Raji (cell line): ENCODE measurements around the gene SLC24A3.

Source experiments
- POLR2A ChIP-seq: IDR thresholded peaks from 2 replicates; pipeline ENCODE4 v1.6.1; 2011; ENCODE audit warnings: low read depth, low read length, control low read depth; ENCODE audit not compliant: insufficient read depth

The SLC24A3 gene

GRCh38 chr20:19374216-19374615 lies 161.8 kb downstream of the SLC24A3 start:
- no peak for TF ChIP-seq POLR2A

DNA sequence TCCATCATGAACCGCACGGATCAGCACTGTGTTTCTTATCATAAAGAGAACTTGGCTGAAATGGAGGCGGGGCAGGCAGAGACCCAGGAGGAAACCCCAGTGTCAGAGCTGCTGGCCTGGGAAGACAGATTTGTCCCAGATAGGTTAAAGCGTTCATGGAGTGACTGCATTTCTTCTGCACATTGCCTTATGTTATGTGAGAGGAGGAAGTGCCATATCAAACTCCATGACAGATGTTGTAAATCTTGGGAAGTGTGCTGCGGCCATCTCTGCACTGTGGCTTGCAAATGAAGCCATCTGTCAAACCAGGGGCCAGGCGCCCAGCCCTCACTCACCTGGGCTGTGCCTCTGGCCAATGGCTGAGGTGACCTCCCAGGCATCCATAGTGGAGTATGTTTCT lies 163.0 kb downstream of the SLC24A3 start:
- no peak for TF ChIP-seq POLR2A

DNA sequence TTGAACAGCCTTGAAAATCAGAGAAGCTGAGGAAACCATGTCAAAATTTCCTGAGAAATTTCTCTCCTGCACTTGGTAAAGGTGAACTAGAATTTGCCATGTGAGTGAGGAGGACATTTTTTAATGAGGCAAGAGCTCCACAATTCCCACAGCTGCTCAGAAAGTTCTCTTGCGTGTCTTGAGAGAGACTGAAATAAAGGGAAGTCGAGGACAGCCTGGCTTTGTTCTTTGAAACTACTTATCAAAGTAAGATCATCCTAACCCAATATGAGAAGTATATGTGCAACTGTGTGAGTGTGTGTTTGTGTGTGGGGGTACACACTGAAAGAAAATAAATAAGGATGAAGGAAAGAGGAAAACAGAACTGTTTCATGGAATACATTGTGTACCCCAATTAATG lies 163.4 kb downstream of the SLC24A3 start:
- TF ChIP-seq POLR2A: no peak

GRCh38 chr20:19376451-19377229 lies 164.2 kb downstream of the SLC24A3 start:
- TF ChIP-seq POLR2A: no peak

- no peak for TF ChIP-seq POLR2A
Observed at GRCh38 chr20:19378058-19378457, 165.6 kb downstream of the SLC24A3 start.

DNA sequence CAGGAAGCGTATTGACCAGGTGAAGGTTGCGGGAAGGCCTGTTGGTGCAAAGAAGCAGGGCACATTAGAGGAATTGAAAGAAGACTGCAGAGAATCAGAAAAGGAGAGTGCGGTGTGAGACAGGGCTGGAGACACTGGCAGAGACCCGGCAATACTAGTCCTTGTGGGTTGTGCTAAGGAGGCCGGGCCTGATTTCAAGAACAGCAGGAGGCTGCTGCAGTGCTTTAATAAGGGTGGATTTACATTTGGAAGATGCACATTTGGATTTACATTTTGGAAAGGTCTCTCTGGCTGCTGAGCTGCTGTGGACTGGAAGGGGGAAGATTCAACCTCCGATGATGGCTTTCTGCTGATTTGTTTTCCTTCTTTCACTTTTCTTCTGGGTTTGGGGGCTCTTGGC lies 167.8 kb downstream of the SLC24A3 start:
- TF ChIP-seq POLR2A: no peak

- TF ChIP-seq POLR2A: no peak
Observed at GRCh38 chr20:19381947-19382346, 169.5 kb downstream of the SLC24A3 start.

DNA sequence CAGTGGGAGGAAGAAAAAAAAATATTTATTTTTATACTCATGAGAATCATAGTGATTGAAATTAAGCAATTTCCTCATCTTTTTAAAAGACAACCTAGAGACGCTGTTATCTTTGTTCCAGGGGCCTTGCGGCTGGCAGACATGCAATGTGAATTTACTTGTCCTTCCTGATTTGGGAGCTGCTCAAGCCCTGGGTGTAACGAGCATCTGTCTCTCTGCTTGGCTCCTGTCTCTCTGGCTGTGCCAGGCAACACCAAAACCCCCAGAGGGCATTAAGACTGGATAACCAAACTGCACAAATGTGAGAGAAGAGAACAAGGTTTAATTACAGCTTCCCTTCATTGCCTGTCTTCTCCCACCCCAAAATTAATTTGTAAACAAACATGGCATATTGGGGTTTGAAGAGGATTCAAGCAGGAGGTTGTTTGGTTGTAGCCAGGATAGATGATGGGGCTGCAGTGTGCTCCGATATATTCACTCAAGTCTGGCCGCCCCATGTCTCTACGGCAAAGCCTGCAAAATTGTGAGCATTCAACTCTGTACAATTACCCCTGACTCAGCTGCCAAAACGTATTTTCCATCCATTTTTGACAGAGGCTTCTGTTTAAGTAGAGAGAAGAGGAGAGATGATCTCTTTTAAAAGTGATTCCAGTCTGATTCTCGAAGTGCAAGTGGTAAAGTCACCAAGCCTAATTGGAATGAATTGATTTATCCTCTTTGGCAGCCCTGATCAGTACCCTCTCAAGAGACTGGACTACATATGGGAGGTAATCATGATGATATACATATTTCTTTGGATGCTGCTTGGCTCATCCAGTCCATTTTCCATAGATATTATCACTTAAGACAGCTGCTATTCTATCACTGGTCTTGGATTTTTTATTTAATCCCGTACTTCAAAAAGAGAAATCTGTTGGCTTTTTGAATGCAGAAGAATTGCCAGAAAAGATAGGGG lies 170.2 kb downstream of the SLC24A3 start:
- TF ChIP-seq POLR2A: no peak

GRCh38 chr20:19384940-19385339 lies 172.5 kb downstream of the SLC24A3 start:
- TF ChIP-seq POLR2A: no peak

GRCh38 chr20:19387251-19387650 lies 174.8 kb downstream of the SLC24A3 start:
- TF ChIP-seq POLR2A: no peak

DNA sequence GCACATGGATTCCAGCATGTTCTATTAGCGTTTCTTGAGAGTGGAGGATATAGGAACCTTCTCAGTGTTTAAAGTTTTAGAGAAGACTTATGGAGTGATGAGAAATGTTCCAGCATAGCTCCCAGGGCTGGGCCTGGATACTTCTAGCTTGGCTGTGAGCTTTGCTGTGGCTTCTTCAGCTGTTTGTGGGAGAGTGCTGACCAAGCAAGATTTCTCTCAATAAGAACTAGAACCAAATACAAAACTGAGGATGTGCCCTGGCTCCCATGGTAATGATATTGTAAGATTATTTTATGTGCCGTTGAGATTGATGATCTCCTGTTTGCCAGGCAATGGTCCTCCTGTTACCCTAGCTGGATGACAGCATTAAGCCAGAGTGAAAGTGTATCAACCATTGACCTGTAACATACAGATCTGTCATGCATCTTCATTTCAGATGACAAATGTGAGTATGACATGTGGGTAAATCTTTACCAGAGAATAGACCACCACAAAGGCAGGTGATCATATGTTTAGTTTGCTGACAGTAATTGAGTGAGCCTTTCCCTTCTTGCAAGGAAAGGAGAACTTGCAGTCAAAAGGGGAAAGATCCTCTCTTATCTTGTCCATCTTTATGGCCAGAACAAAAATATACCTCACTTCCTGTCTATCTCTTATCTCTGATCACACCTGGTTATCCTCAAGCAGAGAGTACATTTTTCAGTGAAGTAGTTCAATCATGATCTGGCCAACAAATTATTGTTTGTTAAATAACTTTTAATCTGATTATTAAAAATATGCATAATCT lies 180.1 kb downstream of the SLC24A3 start:
- no peak for TF ChIP-seq POLR2A

- TF ChIP-seq POLR2A: no peak
Observed at GRCh38 chr20:19396460-19397081, 184.1 kb downstream of the SLC24A3 start.

- TF ChIP-seq POLR2A: no peak
Observed at GRCh38 chr20:19397226-19397625, 184.8 kb downstream of the SLC24A3 start.

DNA sequence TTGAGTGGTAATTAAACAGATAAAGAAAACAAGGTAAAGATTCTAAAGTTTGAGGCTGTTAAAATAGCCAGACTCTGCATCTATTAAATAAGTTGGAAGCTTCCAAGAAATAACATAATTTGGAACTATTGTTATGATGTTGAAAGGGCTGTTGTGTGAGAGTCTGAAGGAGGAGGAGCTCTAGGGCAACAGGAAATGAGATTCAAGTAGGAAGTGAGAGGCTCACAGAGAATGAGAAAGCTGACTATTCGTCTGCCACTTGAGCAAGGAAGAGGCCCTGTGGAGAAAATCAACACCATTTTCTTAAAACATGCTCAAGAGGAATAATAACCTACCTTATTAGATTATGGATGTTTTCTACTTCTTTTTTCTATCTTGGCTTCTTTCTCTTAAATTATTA lies 185.2 kb downstream of the SLC24A3 start:
- TF ChIP-seq POLR2A: no peak

- no peak for TF ChIP-seq POLR2A
Observed at GRCh38 chr20:19401096-19401495, 188.7 kb downstream of the SLC24A3 start.

DNA sequence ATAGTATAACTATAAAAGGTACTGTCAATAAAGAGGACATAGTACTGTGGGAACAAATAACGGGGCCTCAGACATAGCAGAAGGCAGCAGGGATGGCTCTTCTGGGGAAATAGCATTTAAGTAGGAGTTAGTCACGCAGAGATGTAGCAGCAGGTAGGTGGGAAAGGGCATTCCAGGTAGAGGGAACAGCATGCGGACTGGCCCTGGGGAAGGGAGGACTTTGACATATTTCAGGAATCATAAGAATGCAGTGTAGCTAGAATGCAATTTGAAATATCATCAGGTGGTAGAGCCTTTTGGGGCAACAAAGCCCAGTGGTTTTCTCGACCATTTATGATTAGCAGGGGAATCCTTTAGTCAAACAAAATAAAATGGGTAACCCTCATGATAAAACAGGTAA lies 191.1 kb downstream of the SLC24A3 start:
- TF ChIP-seq POLR2A: no peak
